ENCODE data around the gene RIN2. TPM values are rescaled to one million over a fixed set of nuclear protein-coding genes. Genes with fewer than 3 reads are reported as not detected.

The RIN2 gene
- total RNA-seq, 1 experiment from 2014 or later: 46.2 TPM

GRCh38 chr20:19711126-19711525 is 46.9 kb upstream of the RIN2 start:
- Histone ChIP-seq H4K20me1 (ENCODE audit: insufficient read depth) (no peaks in the 10 kb centered on the region), H3K4me2 (no peak overlapping the region), H3K9me3 (ENCODE audit: insufficient read depth, low read depth) (no peaks in the 10 kb centered on the region), H3K79me2 (ENCODE audit: low read depth) (no peaks in the 10 kb centered on the region), H3K4me3 (no peak overlapping the region), H3K27me3 (ENCODE audit: insufficient read depth, low read depth) (peaks cover 20% of the 10 kb centered on the region; the same call in 1 of the 2 replicates), H3K4me1 (replicated peaks; ENCODE audit: insufficient read depth) (no peaks in the 10 kb centered on the region), H3K9me2 (ENCODE audit: insufficient read depth) (no peaks in the 10 kb centered on the region), H3K36me3 (ENCODE audit: low read depth) (no peaks in the 10 kb centered on the region), H3K27ac (no peak overlapping the region), H3F3A (ENCODE audit: insufficient read depth, low read depth) (no peaks in the 10 kb centered on the region), H2AFZ (no peak overlapping the region)
- DNase-seq: no peak
- ChIA-PET CTCF (no interaction called here), POLR2A (ENCODE audit: unreplicated experiment) (no interaction called here)
- TF ChIP-seq EZH2 (IDR thresholded peaks at IDR 0.05; ENCODE audit: low read depth): no peak
- TF ChIP-seq CTCF (conservative IDR thresholded peaks at IDR 0.05): no peak
- no TSS peak for BruUV-seq (replicated peaks)
- intact Hi-C loops (cut with micrococcal nuclease; ENCODE audit: unreplicated experiment): no loop called here

GRCh38 chr20:19712721-19713260 is 45.3 kb upstream of the RIN2 start:
- H3K36me3 ChIP-seq (ENCODE audit: low read depth): no peaks in the 10 kb centered on the region
- H3K79me2 ChIP-seq (ENCODE audit: low read depth): no peaks in the 10 kb centered on the region
- BruUV-seq (replicated peaks): no TSS peak
- H3K4me3 ChIP-seq: no peak overlapping the region
- no peaks in the 10 kb centered on the region for H3K9me3 ChIP-seq (ENCODE audit: insufficient read depth, low read depth)
- no peaks in the 10 kb centered on the region for H4K20me1 ChIP-seq (ENCODE audit: insufficient read depth)
- no peaks in the 10 kb centered on the region for H3K9me2 ChIP-seq (ENCODE audit: insufficient read depth)
- no peak for DNase-seq
- peaks cover 13% of the 10 kb centered on the region; the same call in 1 of the 2 replicates for H3K27me3 ChIP-seq (ENCODE audit: insufficient read depth, low read depth)
- H2AFZ ChIP-seq: no peak overlapping the region
- ChIA-PET POLR2A (ENCODE audit: unreplicated experiment) (no interaction called here), CTCF (no interaction called here)
- no peaks in the 10 kb centered on the region for H3K4me1 ChIP-seq (replicated peaks; ENCODE audit: insufficient read depth)
- intact Hi-C loops (cut with micrococcal nuclease; ENCODE audit: unreplicated experiment): no loop called here
- H3F3A ChIP-seq (ENCODE audit: insufficient read depth, low read depth): no peaks in the 10 kb centered on the region
- no peak overlapping the region for H3K4me2 ChIP-seq
- no peak overlapping the region for H3K27ac ChIP-seq
- TF ChIP-seq CTCF (conservative IDR thresholded peaks at IDR 0.05): no peak
- TF ChIP-seq EZH2 (IDR thresholded peaks at IDR 0.05; ENCODE audit: low read depth): no peak

- Histone ChIP-seq H3K9me3 (ENCODE audit: insufficient read depth, low read depth) (peaks cover 4% of the 10 kb centered on the region; the same call in 1 of the 2 replicates), H3K27me3 (ENCODE audit: insufficient read depth, low read depth) (peaks cover 3% of the 10 kb centered on the region; the same call in 1 of the 2 replicates), H4K20me1 (ENCODE audit: insufficient read depth) (no peaks in the 10 kb centered on the region), H3K4me2 (no peak overlapping the region), H2AFZ (no peak overlapping the region), H3K79me2 (ENCODE audit: low read depth) (no peaks in the 10 kb centered on the region), H3F3A (ENCODE audit: insufficient read depth, low read depth) (no peaks in the 10 kb centered on the region), H3K4me3 (no peak overlapping the region), H3K9me2 (ENCODE audit: insufficient read depth) (no peaks in the 10 kb centered on the region), H3K4me1 (replicated peaks; ENCODE audit: insufficient read depth) (no peaks in the 10 kb centered on the region), H3K27ac (no peak overlapping the region), H3K36me3 (ENCODE audit: low read depth) (no peaks in the 10 kb centered on the region)
- intact Hi-C loops (cut with micrococcal nuclease; ENCODE audit: unreplicated experiment): no loop called here
- TF ChIP-seq EZH2 (IDR thresholded peaks at IDR 0.05; ENCODE audit: low read depth): no peak
- TF ChIP-seq CTCF (conservative IDR thresholded peaks at IDR 0.05): no peak
- POLR2A ChIA-PET (ENCODE audit: unreplicated experiment): interaction anchor here (0.6 kb wide), 1 partner anchor 1575 kb away, joined by 4 read pairs; no protein-coding TSS in a partner anchor
- no peak for DNase-seq
- CTCF ChIA-PET: interaction anchor here (0.6 kb wide), 2 partner anchors 93 to 261 kb away, joined by 10 to 12 read pairs; no protein-coding TSS in a partner anchor
- no TSS peak for BruUV-seq (replicated peaks)
Measured at GRCh38 chr20:19713822-19714578, 44.1 kb upstream of the RIN2 start.
